GM21717 (cell line): Measurements from ENCODE around the gene PDE4D.

ENCODE experiments used
- ATAC-seq: cut with Tn5 transposase; IDR thresholded peaks from one replicate; pipeline ENCODE4 v1.9.1; 2021; ENCODE audit warnings: mild to moderate bottlenecking, moderate library complexity; ENCODE audit not compliant: unreplicated experiment

Gene PDE4D

GRCh38 chr5:59238126-59238902 is 655.2 kb downstream of the PDE4D start:
- ATAC-seq, result peak; percentile 90

- ATAC-seq, result no peak
These were observed 656.5 kb downstream of the PDE4D start for GRCh38 chr5:59236986-59237385.

GRCh38 chr5:59236448-59236847 is 657.1 kb downstream of the PDE4D start:
- no peak for ATAC-seq

- ATAC-seq, result no peak
These were observed 659.3 kb downstream of the PDE4D start for GRCh38 chr5:59234236-59234635.

DNA sequence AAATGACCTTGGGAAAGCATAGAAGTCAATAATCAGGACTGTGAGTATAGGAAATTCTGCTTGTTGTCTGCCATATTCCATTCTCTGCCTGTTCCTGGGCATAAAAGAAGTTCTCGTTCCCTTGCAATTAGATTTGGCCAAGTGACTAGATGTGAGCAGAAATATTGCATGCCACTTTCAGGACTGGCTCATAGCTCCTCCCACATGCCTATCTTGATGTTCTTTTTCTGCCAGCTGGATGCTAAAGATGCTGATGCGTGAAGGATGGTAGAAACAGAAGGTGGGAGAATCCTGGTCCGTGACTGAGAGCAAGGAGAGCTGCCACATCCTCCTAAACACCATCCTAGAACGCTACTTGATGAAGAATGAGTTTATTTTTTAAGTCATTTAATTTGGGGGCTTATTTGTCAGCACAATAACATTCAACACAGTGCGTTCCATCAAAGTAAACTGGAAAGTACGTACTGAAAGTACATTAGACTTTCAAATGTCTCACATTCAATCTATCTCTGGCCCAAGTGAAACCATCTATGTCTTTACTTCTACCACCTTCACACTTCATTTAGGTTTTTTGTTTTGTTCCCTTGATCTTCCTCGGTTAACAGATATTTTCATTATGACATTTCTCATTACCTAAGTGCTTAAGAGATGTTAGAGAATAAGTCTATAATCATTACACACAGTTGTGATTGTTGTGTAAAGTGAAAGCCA is 662.1 kb downstream of the PDE4D start:
- no peak for ATAC-seq

DNA sequence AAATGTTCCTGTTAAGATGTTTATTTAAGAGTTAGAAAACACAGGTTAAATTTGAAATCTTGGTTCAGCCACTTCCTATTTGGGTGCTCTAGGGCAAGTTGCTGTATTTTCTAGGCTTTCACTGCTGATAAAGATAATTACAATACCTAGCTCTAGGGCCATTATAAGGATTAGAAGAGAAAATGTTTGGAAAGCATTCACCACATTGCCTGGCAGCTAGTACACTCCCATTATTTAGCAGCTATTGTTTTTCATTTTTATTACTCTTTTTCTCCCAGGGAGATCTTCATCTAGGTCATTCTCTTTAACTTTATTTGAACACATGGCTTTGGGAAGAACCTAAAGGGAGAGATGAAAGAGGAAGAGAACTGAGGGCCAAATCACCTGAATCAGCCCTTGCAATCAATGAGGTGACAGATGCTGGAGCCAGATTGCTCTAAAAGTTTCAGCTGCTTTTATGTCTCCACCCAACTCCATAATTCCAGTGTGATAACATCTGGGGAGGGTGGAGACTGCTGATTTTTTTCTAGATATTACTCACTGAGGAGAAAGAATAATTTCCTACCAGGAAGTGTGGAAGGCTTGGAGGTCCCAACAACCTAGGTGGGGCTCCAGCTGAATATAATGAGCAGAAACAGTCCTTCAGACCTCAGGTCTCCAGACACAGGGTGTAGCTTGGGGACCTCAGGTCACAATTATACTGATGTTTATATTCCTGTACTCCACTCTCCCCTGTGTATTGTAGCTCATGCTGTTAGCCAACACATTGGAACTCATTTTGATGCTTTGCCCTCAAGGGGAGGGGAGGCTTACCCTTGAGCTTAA is 670.6 kb downstream of the PDE4D start:
- no peak for ATAC-seq

- no peak for ATAC-seq
These were observed 671.8 kb downstream of the PDE4D start for GRCh38 chr5:59221769-59222168.

DNA sequence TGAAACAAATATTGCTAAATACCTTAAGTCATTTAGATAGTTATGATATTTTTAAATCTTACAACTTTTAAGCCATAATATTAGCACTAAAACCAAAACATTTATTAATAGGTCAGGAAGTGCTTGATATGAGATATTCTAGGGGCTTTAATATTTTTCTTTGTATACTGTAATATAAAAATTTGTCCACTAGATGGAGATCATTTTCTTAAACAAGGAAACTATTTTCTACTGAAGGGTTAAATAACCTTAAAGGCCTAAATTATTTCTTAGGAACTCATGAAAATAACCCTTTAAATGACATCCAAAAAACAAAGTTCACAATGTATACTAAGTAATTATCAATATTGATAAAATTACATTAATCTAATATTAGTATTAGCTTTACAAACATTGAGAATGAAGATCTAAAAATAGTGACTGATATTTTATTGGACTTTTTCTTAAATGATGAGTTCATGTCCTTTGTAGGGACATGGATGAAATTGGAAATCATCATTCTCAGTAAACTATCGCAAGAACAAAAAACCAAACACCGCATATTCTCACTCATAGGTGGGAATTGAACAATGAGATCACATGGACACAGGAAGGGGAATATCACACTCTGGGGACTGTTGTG is 675.0 kb downstream of the PDE4D start:
- ATAC-seq, result no peak

GRCh38 chr5:59216841-59217240 is 676.7 kb downstream of the PDE4D start:
- no peak for ATAC-seq

DNA sequence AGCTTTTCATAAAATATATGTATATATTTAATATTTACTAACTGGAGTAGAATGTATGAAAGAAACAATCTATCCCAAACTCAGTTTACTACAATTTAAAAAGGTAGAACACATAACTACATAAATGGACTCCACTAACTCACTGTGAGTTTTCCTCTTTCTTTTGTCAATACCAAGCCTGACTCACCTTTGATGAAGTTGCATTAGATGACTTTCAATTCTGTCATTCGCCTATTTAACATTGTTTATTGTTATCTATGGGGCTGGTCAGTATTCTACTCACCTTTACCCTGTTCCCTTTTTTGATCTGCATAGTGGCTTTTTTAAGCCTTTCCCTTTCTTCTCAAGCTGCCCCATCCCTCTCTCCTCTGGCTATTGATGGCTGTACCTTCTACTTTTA is 680.9 kb downstream of the PDE4D start:
- ATAC-seq, result no peak

DNA sequence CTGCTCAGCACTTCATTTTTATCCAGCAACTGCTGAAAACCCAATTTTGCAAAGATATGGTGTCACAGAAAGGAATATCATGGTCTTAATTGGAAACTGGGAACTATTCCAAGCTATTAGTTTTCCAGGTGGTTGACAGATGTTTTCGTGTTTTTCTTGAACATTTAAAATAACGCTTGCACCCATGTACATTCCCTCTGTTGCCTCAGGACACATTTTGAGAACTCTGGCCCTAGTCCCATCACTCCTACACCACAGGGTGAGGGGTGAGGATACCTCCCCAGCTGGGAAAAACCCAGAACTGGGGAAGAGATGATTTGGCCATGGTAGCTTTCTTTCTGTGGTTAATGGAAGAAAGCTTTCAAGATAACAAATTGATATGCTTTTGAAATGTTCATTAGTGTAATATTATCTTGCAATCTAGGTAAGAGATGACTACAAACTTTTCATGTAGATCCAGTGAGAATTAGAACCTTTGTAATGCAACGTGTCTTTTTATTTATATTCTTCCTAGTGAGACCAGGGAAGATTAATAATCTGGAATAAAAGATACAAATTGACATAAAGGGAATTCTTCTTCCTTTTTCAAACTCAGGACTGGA is 683.7 kb downstream of the PDE4D start:
- no peak for ATAC-seq

GRCh38 chr5:59208474-59208873 is 685.1 kb downstream of the PDE4D start:
- no peak for ATAC-seq

DNA sequence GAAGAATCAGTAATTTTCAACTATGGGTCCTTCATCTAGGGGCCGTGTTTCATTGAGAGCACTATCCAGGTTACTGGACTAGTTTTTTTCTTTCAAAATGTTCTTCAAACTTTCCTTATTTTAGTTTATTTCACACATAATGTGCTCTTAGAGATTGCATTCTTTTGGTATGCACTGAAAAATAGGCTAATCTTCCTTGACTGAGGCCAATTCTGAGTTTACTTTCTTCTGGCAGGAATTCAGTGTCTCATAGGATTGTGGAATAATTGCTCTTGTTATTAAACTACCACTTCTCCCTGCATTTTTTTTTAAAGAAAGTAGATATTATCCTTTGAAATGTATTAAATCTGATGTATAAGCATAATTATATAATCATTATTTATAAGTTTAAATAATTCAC is 686.1 kb downstream of the PDE4D start:
- ATAC-seq, result no peak

DNA sequence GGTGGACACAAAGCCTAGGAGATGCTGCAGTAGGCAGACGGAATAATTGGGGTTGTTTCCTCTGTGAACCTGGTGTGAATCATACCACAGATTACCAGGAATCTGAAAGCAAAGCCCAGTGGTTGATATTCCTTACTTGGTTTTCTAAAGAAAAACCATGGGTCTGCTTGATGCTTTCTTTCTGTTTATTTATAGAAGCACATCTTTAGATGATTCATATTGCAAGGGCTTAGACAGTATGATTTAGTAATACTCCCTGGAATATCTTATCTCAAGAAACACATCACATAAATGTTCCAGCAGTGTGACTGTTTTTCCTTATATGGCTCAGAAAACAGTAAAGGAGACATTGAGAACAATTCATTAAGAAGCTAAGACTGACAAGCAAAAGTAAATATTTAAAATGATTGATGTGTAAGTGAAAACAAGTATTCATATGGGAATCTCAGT is 687.4 kb downstream of the PDE4D start:
- no peak for ATAC-seq

- ATAC-seq, result no peak
These were observed 689.2 kb downstream of the PDE4D start for GRCh38 chr5:59204114-59204897.

GRCh38 chr5:59199868-59200267 is 693.7 kb downstream of the PDE4D start:
- ATAC-seq, result no peak

DNA sequence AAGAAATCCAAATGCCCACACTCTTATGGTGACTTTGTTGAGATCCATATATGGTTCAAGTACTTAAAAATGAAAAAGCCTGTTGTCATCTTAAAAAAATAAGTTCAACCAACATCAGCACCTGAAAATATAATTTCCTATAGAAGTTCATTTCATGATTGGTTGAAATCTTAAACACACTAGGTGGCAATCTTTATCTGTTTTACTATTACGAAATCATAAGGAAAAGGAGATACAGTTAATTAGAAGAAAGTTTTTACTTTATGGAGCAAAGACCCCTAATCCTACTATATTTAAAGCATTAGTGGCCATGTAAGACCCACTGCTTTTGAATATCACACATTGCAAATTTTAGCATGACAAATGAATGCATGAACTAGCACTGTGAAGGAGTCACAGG is 694.7 kb downstream of the PDE4D start:
- no peak for ATAC-seq

DNA sequence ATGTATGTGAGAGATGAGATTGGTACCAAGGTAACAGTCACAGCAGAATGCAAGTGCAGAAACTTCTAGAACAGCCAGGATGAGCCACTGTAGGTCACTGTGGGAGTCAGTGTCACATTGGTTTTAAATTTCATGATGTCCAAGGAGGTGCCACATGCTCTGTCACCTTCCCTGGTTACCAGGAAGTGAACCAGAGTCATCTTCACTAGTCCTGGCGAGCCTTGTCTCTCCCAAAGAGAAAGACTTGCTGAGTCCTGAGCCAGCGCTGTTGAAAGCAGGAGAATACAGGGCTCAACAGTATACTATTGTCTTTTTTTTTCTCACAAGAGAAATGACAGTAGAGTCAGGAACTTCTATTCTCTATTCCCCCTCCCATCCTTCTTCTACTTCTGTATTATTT is 695.2 kb downstream of the PDE4D start:
- ATAC-seq, result no peak

GRCh38 chr5:59197911-59198310 is 695.6 kb downstream of the PDE4D start:
- ATAC-seq, result no peak
